Keratinocyte (primary cell): Measurements from ENCODE around the gene ATAD1.

ENCODE experiments used
- EZH2 ChIP-seq: IDR thresholded peaks from one replicate; pipeline ENCODE4 v1.6.1; 2012; ENCODE audit warnings: inconsistent platforms, mild to moderate bottlenecking, low read length, moderate library complexity
- TF ChIP-seq, protein P1 (sequence below), 3 experiments: IDR thresholded peaks in 1 of 3; conservative IDR thresholded peaks in 1 of 3; optimal IDR thresholded peaks in 1 of 3; 2 replicates in 2 of 3; 3 replicates in 1 of 3; pipeline versions ENCODE3 to v1.5.1; 2011; ENCODE audit warnings: low read length in 3 of 3, mild to moderate bottlenecking in 3 of 3, moderate library complexity in 2 of 3, control low read depth in 1 of 3, inconsistent platforms in 1 of 3; ENCODE audit not compliant: insufficient read depth in 2 of 3; ENCODE audit errors: extremely low read depth in 1 of 3

DNA sequence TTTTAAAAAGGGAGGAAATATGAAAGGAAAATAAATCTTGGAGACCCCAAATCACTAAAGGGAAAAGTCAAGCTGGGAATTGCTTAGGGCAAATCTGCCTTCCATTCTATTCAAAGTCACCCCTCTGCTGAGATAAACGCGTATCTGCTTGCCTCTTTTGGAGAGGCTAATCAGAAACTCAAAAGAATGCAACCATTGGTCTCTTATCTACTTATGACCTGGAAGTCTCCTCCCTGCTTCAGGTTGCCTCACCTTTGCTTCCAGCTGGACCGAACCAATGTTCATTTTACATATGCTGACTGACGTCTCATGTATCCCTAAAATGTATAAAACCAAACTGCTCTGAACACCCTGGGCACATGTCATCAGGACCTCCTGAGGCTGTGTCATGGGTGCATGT lies 14.7 kb downstream of the ATAD1 start:
- TF ChIP-seq, protein P1, sequence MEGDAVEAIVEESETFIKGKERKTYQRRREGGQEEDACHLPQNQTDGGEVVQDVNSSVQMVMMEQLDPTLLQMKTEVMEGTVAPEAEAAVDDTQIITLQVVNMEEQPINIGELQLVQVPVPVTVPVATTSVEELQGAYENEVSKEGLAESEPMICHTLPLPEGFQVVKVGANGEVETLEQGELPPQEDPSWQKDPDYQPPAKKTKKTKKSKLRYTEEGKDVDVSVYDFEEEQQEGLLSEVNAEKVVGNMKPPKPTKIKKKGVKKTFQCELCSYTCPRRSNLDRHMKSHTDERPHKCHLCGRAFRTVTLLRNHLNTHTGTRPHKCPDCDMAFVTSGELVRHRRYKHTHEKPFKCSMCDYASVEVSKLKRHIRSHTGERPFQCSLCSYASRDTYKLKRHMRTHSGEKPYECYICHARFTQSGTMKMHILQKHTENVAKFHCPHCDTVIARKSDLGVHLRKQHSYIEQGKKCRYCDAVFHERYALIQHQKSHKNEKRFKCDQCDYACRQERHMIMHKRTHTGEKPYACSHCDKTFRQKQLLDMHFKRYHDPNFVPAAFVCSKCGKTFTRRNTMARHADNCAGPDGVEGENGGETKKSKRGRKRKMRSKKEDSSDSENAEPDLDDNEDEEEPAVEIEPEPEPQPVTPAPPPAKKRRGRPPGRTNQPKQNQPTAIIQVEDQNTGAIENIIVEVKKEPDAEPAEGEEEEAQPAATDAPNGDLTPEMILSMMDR (optimal IDR thresholded peaks at IDR 0.05 in 1 of 3, IDR thresholded peaks at IDR 0.05 in 1 of 3, conservative IDR thresholded peaks at IDR 0.05 in 1 of 3; ENCODE audit: extremely low read depth in 1 of 3, insufficient read depth in 2 of 3, low read length in 3 of 3): no peak
- no peak for TF ChIP-seq EZH2
